Ishikawa (cell line): ENCODE measurements around the gene NPAS4.

Experiments used
- CEBPB ChIP-seq: IDR thresholded peaks from 2 replicates; pipeline ENCODE4 v1.6.1; 2012
- CREB1 ChIP-seq: IDR thresholded peaks from 2 replicates; pipeline ENCODE4 v1.6.1; 2012; ENCODE audit warnings: low read depth
- EGR1 ChIP-seq: IDR thresholded peaks from 2 replicates; pipeline ENCODE4 v1.6.1; 2012
- EP300 ChIP-seq: IDR thresholded peaks from 2 replicates; pipeline ENCODE4 v1.6.1; 2012; ENCODE audit warnings: borderline replicate concordance
- FOXM1 ChIP-seq: IDR thresholded peaks from 2 replicates; pipeline ENCODE4 v1.6.1; 2012; ENCODE audit warnings: low read depth, borderline replicate concordance
- NFIC ChIP-seq: IDR thresholded peaks from 2 replicates; pipeline ENCODE4 v1.6.1; 2012
- RAD21 ChIP-seq: IDR thresholded peaks from 2 replicates; pipeline ENCODE4 v1.6.1; 2012; ENCODE audit warnings: low read depth
- TAF1 ChIP-seq: IDR thresholded peaks from 2 replicates; pipeline ENCODE4 v1.6.1; 2012; ENCODE audit warnings: low read depth, mild to moderate bottlenecking
- TCF12 ChIP-seq: IDR thresholded peaks from 2 replicates; pipeline ENCODE4 v1.6.1; 2012; ENCODE audit warnings: low read depth
- USF1 ChIP-seq: IDR thresholded peaks from 2 replicates; pipeline ENCODE4 v1.6.1; 2012
- YY1 ChIP-seq: IDR thresholded peaks from 2 replicates; pipeline ENCODE4 v1.6.1; 2012; ENCODE audit warnings: low read depth
- TF ChIP-seq, protein P1 (sequence below): IDR thresholded peaks from 2 replicates; pipeline ENCODE4 v1.6.1; 2012; ENCODE audit warnings: low read depth, mild to moderate bottlenecking
- TF ChIP-seq, protein P2 (sequence below): IDR thresholded peaks from 2 replicates; pipeline ENCODE4 v1.6.1; 2012

DNA sequence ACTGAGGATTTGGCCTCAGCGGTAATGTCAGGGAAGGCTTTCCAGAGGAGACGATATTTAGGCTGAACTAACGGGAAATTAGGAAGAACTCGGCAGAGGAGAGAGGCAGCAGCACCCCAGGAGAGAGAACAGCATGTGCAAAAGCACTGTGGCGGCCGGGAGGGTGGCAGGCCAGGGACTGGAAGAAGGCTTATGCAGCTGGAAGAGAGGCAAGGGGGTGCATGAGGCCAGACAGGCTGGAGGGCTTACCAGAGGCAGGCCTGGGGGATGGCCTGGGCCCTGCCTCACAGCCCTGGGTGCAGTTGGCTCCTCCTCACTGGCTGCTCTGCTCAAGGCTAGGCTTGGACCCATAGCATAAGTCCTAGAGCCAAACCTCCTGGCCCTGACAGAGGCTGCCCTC lies 7.7 kb upstream of the NPAS4 start:
- TF ChIP-seq EGR1 (no peak), NFIC (no peak), YY1 (no peak), RAD21 (no peak), TAF1 (no peak), TCF12 (no peak), CREB1 (no peak), EP300 (no peak), FOXM1 (no peak), USF1 (no peak), CEBPB (no peak)
- TF ChIP-seq, protein P1, sequence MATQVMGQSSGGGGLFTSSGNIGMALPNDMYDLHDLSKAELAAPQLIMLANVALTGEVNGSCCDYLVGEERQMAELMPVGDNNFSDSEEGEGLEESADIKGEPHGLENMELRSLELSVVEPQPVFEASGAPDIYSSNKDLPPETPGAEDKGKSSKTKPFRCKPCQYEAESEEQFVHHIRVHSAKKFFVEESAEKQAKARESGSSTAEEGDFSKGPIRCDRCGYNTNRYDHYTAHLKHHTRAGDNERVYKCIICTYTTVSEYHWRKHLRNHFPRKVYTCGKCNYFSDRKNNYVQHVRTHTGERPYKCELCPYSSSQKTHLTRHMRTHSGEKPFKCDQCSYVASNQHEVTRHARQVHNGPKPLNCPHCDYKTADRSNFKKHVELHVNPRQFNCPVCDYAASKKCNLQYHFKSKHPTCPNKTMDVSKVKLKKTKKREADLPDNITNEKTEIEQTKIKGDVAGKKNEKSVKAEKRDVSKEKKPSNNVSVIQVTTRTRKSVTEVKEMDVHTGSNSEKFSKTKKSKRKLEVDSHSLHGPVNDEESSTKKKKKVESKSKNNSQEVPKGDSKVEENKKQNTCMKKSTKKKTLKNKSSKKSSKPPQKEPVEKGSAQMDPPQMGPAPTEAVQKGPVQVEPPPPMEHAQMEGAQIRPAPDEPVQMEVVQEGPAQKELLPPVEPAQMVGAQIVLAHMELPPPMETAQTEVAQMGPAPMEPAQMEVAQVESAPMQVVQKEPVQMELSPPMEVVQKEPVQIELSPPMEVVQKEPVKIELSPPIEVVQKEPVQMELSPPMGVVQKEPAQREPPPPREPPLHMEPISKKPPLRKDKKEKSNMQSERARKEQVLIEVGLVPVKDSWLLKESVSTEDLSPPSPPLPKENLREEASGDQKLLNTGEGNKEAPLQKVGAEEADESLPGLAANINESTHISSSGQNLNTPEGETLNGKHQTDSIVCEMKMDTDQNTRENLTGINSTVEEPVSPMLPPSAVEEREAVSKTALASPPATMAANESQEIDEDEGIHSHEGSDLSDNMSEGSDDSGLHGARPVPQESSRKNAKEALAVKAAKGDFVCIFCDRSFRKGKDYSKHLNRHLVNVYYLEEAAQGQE, result no peak
- TF ChIP-seq, protein P2, sequence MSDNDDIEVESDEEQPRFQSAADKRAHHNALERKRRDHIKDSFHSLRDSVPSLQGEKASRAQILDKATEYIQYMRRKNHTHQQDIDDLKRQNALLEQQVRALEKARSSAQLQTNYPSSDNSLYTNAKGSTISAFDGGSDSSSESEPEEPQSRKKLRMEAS, result no peak
